A549 (cell line): ENCODE measurements around the gene ATG9A.

Source experiments
- CTCF ChIP-seq: fragments of >200 bp; sonication (Bioruptor Twin); formaldehyde crosslinking; IDR thresholded peaks from 3 replicates; pipeline ENCODE4 v1.5.1; 2016
- FOSL2 ChIP-seq, 2 experiments: fragments of 450-650 bp in 1 of 2; fragments of >200 bp in 1 of 2; sonication (Bioruptor Twin) in 1 of 2; formaldehyde crosslinking; IDR thresholded peaks; 2 replicates each; pipeline versions ENCODE4 v1.5.0 to v1.6.1; 2016 to 2020; ENCODE audit warnings: mild to moderate bottlenecking in 1 of 2, moderate library complexity in 1 of 2
- KDM1A ChIP-seq: fragments of 200-600 bp; sonication (generic); IDR thresholded peaks from 2 replicates; pipeline ENCODE4 v1.6.1; 2016; ENCODE audit warnings: low read depth, mild to moderate bottlenecking
- MAX ChIP-seq: IDR thresholded peaks from 2 replicates; pipeline ENCODE4 v1.6.1; 2012

- TF ChIP-seq CTCF (no peak), KDM1A (no peak), MAX (no peak), FOSL2 (IDR thresholded peaks at IDR 0.05) (no peak), FOSL2 (CRISPR knock-in tag; IDR thresholded peaks at IDR 0.05) (no peak)
These were observed 11.2 kb downstream of the ATG9A start for GRCh38 chr2:219218217-219218731.
